HepG2 (cell line): ENCODE results near the gene PSMB1. TPM values are rescaled to one million over a fixed set of nuclear protein-coding genes. Genes with fewer than 3 reads are reported as not detected.

Experiments
- ATF6 ChIP-seq: sonication (generic); formaldehyde crosslinking; conservative IDR thresholded peaks from 2 replicates; pipeline ENCODE4 v1.4.0; 2020; ENCODE audit warnings: missing genetic modification reagents
- ATM ChIP-seq: fragments of 450-650 bp; IDR thresholded peaks from 2 replicates; pipeline ENCODE4 v1.7.1; 2017; ENCODE audit warnings: mild to moderate bottlenecking, borderline replicate concordance
- CENPX ChIP-seq: sonication (generic); formaldehyde crosslinking; IDR thresholded peaks from 2 replicates; pipeline ENCODE4 v1.9.0; 2021; ENCODE audit warnings: mild to moderate bottlenecking, missing genetic modification reagents, moderate library complexity
- EED ChIP-seq: sonication (generic); formaldehyde crosslinking; IDR thresholded peaks from 2 replicates; pipeline ENCODE4 v1.5.0; 2020; ENCODE audit warnings: mild to moderate bottlenecking, missing genetic modification reagents
- EHMT2 ChIP-seq: fragments of 200-600 bp; sonication (generic); IDR thresholded peaks from 2 replicates; pipeline ENCODE4 v1.7.0; 2017; ENCODE audit warnings: antibody characterized with exemption, low read depth, low read length, borderline replicate concordance
- FOXM1 ChIP-seq: sonication (generic); formaldehyde crosslinking; IDR thresholded peaks from 2 replicates; pipeline ENCODE4 v1.5.0; 2020; ENCODE audit warnings: missing genetic modification reagents
- HNRNPK ChIP-seq: fragments of 200-400 bp; formaldehyde crosslinking; IDR thresholded peaks from 2 replicates; pipeline ENCODE4 v1.6.1; 2018; ENCODE audit warnings: low read length, low read depth, moderate library complexity, mild to moderate bottlenecking; ENCODE audit not compliant: poor library complexity, severe bottlenecking
- KAT8 ChIP-seq: IDR thresholded peaks from 2 replicates; pipeline ENCODE4 v1.6.1; 2016; ENCODE audit warnings: missing genetic modification reagents, missing compliant biosample characterization
- KDM1A ChIP-seq: IDR thresholded peaks from 2 replicates; pipeline ENCODE4 v1.6.1; 2016; ENCODE audit warnings: missing compliant biosample characterization
- KMT2A ChIP-seq: sonication (generic); formaldehyde crosslinking; IDR thresholded peaks from 2 replicates; pipeline ENCODE4 v1.4.0; 2020; ENCODE audit warnings: missing genetic modification reagents
- MEIS2 ChIP-seq: sonication (generic); formaldehyde crosslinking; IDR thresholded peaks from 2 replicates; pipeline ENCODE4 v1.9.0; 2021; ENCODE audit warnings: mild to moderate bottlenecking, missing genetic modification reagents
- MIER3 ChIP-seq: IDR thresholded peaks from 2 replicates; pipeline ENCODE4 v1.6.1; 2016; ENCODE audit warnings: missing compliant biosample characterization, borderline replicate concordance
- NFYB ChIP-seq: sonication (generic); formaldehyde crosslinking; IDR thresholded peaks from 2 replicates; pipeline ENCODE4 v1.4.0; 2020; ENCODE audit warnings: missing genetic modification reagents
- NR1H2 ChIP-seq: sonication (generic); formaldehyde crosslinking; IDR thresholded peaks from 2 replicates; pipeline ENCODE4 v1.8.1; 2022; ENCODE audit warnings: low read depth, missing genetic modification reagents, borderline replicate concordance
- PAWR ChIP-seq: sonication (generic); formaldehyde crosslinking; IDR thresholded peaks from 2 replicates; pipeline ENCODE4 v1.4.0; 2020; ENCODE audit warnings: missing genetic modification reagents, mild to moderate bottlenecking, borderline replicate concordance
- POLR2AphosphoS5 ChIP-seq: IDR thresholded peaks from 2 replicates; pipeline ENCODE4 v1.6.1; 2012; ENCODE audit warnings: low read depth, low read length
- TOPORS ChIP-seq: sonication (generic); formaldehyde crosslinking; IDR thresholded peaks from 2 replicates; pipeline ENCODE4 v1.8.0; 2023; ENCODE audit warnings: mild to moderate bottlenecking, missing genetic modification reagents
- ZBTB38 ChIP-seq: sonication (generic); formaldehyde crosslinking; IDR thresholded peaks from 2 replicates; pipeline ENCODE4 v1.5.1; 2020; ENCODE audit warnings: mild to moderate bottlenecking, missing genetic modification reagents
- ZNF335 ChIP-seq: sonication (generic); formaldehyde crosslinking; IDR thresholded peaks from 2 replicates; pipeline ENCODE4 v1.4.0; 2020; ENCODE audit warnings: missing genetic modification reagents
- ZNF607 ChIP-seq: sonication (generic); formaldehyde crosslinking; IDR thresholded peaks from 2 replicates; pipeline ENCODE4 v1.5.1; 2020; ENCODE audit warnings: missing genetic modification reagents, mild to moderate bottlenecking, borderline replicate concordance
- ZNF788 ChIP-seq: sonication (generic); formaldehyde crosslinking; IDR thresholded peaks from 2 replicates; pipeline ENCODE4 v1.5.0; 2020; ENCODE audit warnings: mild to moderate bottlenecking, missing genetic modification reagents, borderline replicate concordance
- polyA plus RNA-seq, 8 experiments: library from polyadenylated mRNA; depleted of rRNA in 3 of 8; stranded (reverse) in 7 of 8; unstranded in 1 of 8; fragments of >200 nt; fragmentation: Illumina TruSeq in 4 of 8; extraction: Trizol in 4 of 8; gene quantifications; 2 replicates each; pipeline versions ENCODE4 v1.2.1 to v1.2.3, GENCODE V29; 2011 to 2016; ENCODE audit warnings: low read depth in 4 of 8, missing spikeins in 1 of 8, mixed read lengths in 1 of 8; ENCODE audit not compliant: insufficient read depth in 1 of 8
- total RNA-seq, 5 experiments: library from RNA; depleted of rRNA; stranded (reverse); fragments of >200 nt; fragmentation: Illumina TruSeq; extraction: Trizol; gene quantifications; 2 replicates each; pipeline ENCODE4 v1.2.3, GENCODE V29; 2016; ENCODE audit warnings: low read depth in 1 of 5
- TF ChIP-seq, protein P1 (sequence below): sonication (generic); formaldehyde crosslinking; IDR thresholded peaks from 2 replicates; pipeline ENCODE4 v1.5.0; 2020; ENCODE audit warnings: mild to moderate bottlenecking, missing genetic modification reagents
- TF ChIP-seq, protein P2 (sequence below): IDR thresholded peaks from 2 replicates; pipeline ENCODE4 v1.6.1; 2016; ENCODE audit warnings: control low read depth
- TF ChIP-seq, protein P3 (sequence below): IDR thresholded peaks from 2 replicates; pipeline ENCODE4 v1.6.1; 2016; ENCODE audit warnings: low read depth

Gene PSMB1
- total and polyA plus RNA-seq, 2 of the 13 experiments (the other 11 are each of a cell fraction or from before 2014, with no cell fraction given) = 528 to 592 TPM

DNA sequence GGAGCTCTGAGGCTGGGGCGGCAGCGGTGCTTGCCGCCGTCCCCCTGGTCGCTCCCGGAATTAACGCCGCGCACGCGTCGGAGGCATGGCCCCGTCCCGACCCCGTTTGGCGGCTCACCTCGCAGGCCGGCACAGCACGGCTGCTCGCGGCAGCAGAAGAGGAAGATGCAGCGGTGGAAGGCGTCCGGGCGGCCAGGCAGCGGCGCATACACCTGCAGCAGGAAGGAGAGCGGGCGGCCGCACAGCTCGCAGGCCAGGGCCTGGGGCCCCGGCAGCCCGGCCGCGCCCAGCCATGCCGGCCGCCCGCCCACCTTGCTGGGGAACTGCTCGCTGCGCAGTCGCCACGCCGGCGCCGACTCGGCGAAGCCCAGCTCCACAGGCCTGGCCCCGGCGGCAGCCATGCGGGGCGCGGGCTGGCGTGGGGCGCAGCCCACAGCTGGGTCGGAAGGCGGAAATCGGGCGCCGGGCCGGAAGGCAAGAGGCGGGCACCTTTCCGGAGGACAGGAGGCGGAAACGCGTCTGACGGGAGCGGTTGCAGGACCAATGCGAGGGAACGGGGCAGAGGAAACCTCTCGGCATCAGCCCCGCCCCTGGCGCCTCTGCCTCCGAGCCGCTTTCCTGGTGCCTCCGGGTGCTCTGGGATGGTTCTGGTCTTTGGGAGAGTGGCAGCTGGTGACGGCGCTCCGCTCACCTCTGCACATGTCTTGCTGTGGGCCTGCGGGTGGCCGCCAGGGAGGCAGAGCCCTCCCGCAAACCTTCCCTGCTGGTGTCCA is 31.3 kb upstream of the PSMB1 start, which contains the start of gene PDCD2 (continued):
- TF ChIP-seq HNRNPK (peak; percentile 73), KAT8 (CRISPR knock-in tag) (peak; percentile 95), EED (CRISPR knock-in tag) (peak; percentile 73; the same call in 1 of the 2 replicates), KMT2A (CRISPR knock-in tag) (peak; percentile 92), TOPORS (CRISPR knock-in tag) (peak; percentile 97), MIER3 (peak; percentile 37; the same call in 1 of the 2 replicates), FOXM1 (CRISPR knock-in tag) (no peak; the same call in 1 of the 2 replicates), KDM1A (CRISPR knock-in tag) (no peak), ZNF335 (CRISPR knock-in tag) (no peak), NR1H2 (0 out of 2 replicates have a peak, but pooled peaks have one; percentile 50), CENPX (CRISPR knock-in tag) (no peak), EHMT2 (no peak), ATF6 (CRISPR knock-in tag) (no peak), ATM (no peak), ZBTB38 (peak; percentile 67; the same call in 1 of the 2 replicates), NFYB (CRISPR knock-in tag) (peak; percentile 90), MEIS2 (CRISPR knock-in tag) (peak; percentile 88), ZNF788 (CRISPR knock-in tag) (peak; percentile 70; the same call in 1 of the 2 replicates), PAWR (CRISPR knock-in tag) (no peak), ZNF607 (0 out of 2 replicates have a peak, but pooled peaks have one; percentile 29), POLR2AphosphoS5 (peak; percentile 87)
- TF ChIP-seq, protein P1, sequence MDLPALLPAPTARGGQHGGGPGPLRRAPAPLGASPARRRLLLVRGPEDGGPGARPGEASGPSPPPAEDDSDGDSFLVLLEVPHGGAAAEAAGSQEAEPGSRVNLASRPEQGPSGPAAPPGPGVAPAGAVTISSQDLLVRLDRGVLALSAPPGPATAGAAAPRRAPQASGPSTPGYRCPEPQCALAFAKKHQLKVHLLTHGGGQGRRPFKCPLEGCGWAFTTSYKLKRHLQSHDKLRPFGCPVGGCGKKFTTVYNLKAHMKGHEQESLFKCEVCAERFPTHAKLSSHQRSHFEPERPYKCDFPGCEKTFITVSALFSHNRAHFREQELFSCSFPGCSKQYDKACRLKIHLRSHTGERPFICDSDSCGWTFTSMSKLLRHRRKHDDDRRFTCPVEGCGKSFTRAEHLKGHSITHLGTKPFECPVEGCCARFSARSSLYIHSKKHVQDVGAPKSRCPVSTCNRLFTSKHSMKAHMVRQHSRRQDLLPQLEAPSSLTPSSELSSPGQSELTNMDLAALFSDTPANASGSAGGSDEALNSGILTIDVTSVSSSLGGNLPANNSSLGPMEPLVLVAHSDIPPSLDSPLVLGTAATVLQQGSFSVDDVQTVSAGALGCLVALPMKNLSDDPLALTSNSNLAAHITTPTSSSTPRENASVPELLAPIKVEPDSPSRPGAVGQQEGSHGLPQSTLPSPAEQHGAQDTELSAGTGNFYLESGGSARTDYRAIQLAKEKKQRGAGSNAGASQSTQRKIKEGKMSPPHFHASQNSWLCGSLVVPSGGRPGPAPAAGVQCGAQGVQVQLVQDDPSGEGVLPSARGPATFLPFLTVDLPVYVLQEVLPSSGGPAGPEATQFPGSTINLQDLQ = no peak; the same call in 1 of the 2 replicates
- TF ChIP-seq, protein P2, sequence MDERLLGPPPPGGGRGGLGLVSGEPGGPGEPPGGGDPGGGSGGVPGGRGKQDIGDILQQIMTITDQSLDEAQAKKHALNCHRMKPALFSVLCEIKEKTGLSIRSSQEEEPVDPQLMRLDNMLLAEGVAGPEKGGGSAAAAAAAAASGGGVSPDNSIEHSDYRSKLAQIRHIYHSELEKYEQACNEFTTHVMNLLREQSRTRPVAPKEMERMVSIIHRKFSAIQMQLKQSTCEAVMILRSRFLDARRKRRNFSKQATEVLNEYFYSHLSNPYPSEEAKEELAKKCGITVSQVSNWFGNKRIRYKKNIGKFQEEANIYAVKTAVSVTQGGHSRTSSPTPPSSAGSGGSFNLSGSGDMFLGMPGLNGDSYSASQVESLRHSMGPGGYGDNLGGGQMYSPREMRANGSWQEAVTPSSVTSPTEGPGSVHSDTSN (CRISPR knock-in tag) = no peak
- TF ChIP-seq, protein P3, sequence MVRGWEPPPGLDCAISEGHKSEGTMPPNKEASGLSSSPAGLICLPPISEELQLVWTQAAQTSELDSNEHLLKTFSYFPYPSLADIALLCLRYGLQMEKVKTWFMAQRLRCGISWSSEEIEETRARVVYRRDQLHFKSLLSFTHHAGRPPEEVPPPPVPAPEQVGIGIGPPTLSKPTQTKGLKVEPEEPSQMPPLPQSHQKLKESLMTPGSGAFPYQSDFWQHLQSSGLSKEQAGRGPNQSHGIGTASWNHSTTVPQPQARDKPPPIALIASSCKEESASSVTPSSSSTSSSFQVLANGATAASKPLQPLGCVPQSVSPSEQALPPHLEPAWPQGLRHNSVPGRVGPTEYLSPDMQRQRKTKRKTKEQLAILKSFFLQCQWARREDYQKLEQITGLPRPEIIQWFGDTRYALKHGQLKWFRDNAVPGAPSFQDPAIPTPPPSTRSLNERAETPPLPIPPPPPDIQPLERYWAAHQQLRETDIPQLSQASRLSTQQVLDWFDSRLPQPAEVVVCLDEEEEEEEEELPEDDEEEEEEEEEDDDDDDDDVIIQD (CRISPR knock-in tag) = peak; percentile 53; the same call in 1 of the 2 replicates
